HG03575 (cell line): ENCODE results near the gene ITGB7.
"Not testable (repeated sequence)": the region's sequence is repeated elsewhere in the genome, so short reads cannot be mapped to it uniquely, and the experiment has no call there.

ENCODE experiments used
- ATAC-seq: cut with Tn5 transposase; IDR thresholded peaks from one replicate; pipeline ENCODE4 v1.9.1; 2021; ENCODE audit not compliant: unreplicated experiment, insufficient number of reproducible peaks, low FRiP score; ENCODE audit errors: extremely low read depth

The ITGB7 gene

GRCh38 chr12:53163008-53163407, 44.0 kb downstream of the ITGB7 start:
- ATAC-seq: not testable (repeated sequence)

DNA sequence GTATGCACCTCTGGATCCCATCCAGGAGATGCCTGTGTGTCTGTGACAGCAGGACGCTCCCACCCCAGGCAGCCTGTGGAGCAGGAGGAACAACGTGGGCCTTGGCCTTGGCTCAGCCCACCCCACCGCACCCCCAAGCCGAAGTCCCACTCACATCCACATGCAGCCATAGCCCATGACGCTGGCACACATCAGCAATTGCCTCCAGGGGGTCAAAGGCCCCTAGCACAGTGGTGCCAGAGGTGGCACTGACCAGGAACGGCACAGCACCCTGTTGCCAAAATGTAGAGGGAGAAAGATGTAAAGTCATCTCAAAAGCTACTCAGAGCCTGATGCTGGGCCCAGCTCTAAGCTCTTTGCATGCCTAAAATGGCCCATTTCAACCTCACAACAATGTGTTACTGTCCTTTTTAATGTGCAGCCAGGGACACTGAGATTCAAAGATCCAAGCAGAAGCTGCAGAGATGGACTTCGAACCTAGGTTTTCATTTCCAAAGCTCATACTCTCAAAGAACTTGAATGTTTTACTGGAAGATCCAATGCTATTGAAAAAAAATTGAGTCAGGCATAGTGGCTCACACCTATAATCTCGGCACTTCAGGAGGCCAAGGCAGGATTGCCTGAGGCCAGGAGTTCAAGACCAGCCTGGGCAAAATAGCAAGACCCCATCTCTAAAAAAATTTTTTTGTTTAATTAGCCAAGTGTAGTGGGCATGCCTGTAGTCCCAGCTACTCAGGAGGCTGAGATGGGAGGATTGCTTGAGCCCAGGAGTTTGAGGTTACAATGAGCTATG, 45.7 kb downstream of the ITGB7 start:
- ATAC-seq: no peak

DNA sequence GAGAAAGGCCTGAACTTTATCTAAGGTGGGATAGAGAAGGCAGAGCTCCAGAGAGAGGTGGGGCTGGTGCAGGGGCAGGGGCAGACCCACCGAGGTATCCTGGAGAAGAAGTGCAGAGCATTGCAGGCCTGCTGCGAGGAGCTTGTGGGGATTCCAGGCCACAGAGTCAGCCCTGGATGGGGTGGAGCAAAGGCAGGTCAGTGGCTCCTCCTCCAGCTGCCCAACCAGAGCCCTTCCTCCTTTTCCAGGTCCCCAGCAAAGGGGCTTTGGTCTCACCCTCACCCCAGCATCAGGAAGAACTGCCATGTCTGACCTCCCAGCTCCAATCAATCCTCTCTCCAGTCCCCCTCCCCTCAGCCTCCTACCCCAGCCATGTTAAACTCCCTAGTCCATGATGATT, 46.4 kb downstream of the ITGB7 start:
- no peak for ATAC-seq

- ATAC-seq: no peak
Measured at GRCh38 chr12:53160000-53160399, 47.1 kb downstream of the ITGB7 start.

- ATAC-seq: no peak
Measured at GRCh38 chr12:53159195-53159839, 47.7 kb downstream of the ITGB7 start.

DNA sequence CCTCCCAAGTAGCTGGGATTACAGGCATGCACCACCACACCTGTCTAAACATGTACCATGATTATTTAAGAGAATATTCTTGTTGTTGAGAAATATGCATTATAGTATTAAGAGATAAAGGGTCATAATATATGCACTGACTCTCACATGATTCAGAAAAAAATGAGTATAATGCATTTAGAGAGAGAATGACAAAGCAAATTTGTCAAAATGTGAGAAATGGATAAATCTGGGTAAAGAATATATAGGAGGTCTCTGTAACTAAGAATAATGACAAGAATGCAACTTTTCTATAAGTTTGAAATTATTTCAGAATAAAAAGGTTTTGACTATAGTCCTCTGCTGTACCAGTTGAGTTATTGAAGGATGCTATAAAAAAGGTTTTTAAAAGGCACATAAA, 54.7 kb downstream of the ITGB7 start:
- no peak for ATAC-seq

DNA sequence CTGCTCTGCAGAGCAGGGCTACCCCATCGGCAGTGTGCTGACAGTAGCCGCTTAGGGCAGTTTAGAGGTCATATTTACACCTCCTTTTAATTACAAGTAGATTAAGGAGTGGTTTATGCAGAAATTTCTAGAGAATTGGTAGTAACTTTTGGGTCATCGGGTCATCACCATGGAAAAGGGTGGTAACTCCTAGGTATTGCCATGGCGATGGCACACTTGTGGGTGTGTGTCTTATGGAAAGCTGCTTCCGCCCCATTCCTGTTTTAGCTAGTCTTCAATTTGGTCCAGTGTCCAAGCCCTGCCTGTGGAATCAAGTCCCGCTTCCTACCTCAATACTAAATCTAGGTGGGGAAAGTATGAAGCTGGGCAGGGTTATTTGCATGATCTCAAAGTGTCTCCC, 56.0 kb downstream of the ITGB7 start:
- no peak for ATAC-seq

GRCh38 chr12:53147653-53148052, 59.4 kb downstream of the ITGB7 start:
- ATAC-seq: no peak

DNA sequence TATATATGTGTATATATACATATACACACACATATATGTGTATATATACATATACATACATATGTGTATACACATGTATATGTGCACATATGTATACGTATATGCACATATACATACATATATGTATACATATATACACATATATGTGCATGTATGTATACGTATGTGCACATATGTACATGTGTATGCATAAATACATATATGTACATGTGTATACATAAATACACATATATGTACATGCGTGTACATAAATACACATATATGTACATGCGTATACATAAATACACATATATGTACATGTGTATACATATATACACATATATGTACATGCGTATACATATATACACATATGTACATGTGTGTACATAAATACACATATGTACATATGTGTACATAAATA, 59.9 kb downstream of the ITGB7 start:
- no peak for ATAC-seq

GRCh38 chr12:53145383-53146260, 61.4 kb downstream of the ITGB7 start:
- ATAC-seq: no peak

GRCh38 chr12:53143355-53143754, 63.7 kb downstream of the ITGB7 start:
- no peak for ATAC-seq
